ENCODE measurements around the gene ZPR1.

- TF ChIP-seq, protein P1, sequence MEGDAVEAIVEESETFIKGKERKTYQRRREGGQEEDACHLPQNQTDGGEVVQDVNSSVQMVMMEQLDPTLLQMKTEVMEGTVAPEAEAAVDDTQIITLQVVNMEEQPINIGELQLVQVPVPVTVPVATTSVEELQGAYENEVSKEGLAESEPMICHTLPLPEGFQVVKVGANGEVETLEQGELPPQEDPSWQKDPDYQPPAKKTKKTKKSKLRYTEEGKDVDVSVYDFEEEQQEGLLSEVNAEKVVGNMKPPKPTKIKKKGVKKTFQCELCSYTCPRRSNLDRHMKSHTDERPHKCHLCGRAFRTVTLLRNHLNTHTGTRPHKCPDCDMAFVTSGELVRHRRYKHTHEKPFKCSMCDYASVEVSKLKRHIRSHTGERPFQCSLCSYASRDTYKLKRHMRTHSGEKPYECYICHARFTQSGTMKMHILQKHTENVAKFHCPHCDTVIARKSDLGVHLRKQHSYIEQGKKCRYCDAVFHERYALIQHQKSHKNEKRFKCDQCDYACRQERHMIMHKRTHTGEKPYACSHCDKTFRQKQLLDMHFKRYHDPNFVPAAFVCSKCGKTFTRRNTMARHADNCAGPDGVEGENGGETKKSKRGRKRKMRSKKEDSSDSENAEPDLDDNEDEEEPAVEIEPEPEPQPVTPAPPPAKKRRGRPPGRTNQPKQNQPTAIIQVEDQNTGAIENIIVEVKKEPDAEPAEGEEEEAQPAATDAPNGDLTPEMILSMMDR (IDR thresholded peaks at IDR 0.05), result no peak
- TF ChIP-seq POLR2A (IDR thresholded peaks at IDR 0.05), result no peak
Measured at GRCh38 chr11:116786326-116786725, 1.5 kb downstream of the ZPR1 start.

Data from adrenal gland (tissue), 5 donors.